Natural killer cell (primary cell): ENCODE data around the gene SYT2. TPM values are rescaled to one million over a fixed set of nuclear protein-coding genes. Genes with fewer than 3 reads are reported as not detected.
A peak's percentile ranks its signal among the peaks of the same experiment; 100 is the strongest.
"Not testable (repeated sequence)": the region's sequence is repeated elsewhere in the genome, so short reads cannot be mapped to it uniquely, and the experiment has no call there.

Experiments used
- ATAC-seq, 3 donors: fragments of 150-1000 bp in 2 of 3; fragments of 200-7000 bp in 1 of 3; cut with Tn5 transposase; 1 replicate in 1 of 3; 2 replicates in 2 of 3; pipeline ENCODE4 v1.10.0; 2021; ENCODE audit warnings: mild to moderate bottlenecking in 2 of 3, moderate library complexity in 2 of 3
- DNase-seq, 2 donors: peaks; one replicate each; pipeline versions ENCODE4 v3.0.0 to v3.0.0-alpha.2; 2013 to 2021; ENCODE audit warnings: mixed read lengths in 1 of 2
- H3K27ac ChIP-seq: one replicate; pipeline ENCODE4 v1.5.1; 2013; ENCODE audit warnings: mild to moderate bottlenecking, low read length
- H3K27me3 ChIP-seq: one replicate; pipeline ENCODE4 v1.6.1; 2013; ENCODE audit warnings: low read length; ENCODE audit not compliant: control insufficient read depth, insufficient read depth
- H3K36me3 ChIP-seq: one replicate; pipeline ENCODE4 v1.6.1; 2013; ENCODE audit warnings: low read length; ENCODE audit not compliant: control insufficient read depth, insufficient read depth
- H3K4me1 ChIP-seq: one replicate; pipeline ENCODE4 v1.6.1; 2013; ENCODE audit warnings: low read length; ENCODE audit not compliant: control insufficient read depth, insufficient read depth
- H3K4me3 ChIP-seq: one replicate; pipeline ENCODE4 v1.5.1; 2013; ENCODE audit warnings: low read length
- H3K9me3 ChIP-seq: one replicate; pipeline ENCODE4 v1.6.1; 2013; ENCODE audit warnings: low read length; ENCODE audit not compliant: control insufficient read depth, insufficient read depth
- H3K27ac Mint-ChIP-seq, 2 donors: one replicate each; pipeline ENCODE4 v1.8.0; 2022; ENCODE audit warnings: mild to moderate bottlenecking in 2 of 2, mixed read lengths in 2 of 2, moderate library complexity in 1 of 2
- H3K27me3 Mint-ChIP-seq, 2 donors: one replicate each; pipeline ENCODE4 v1.8.0; 2022; ENCODE audit warnings: low read depth in 2 of 2, mixed read lengths in 2 of 2
- H3K36me3 Mint-ChIP-seq: one replicate; pipeline ENCODE4 v1.8.0; 2022; ENCODE audit warnings: mixed read lengths
- H3K4me1 Mint-ChIP-seq, 2 donors: one replicate each; pipeline ENCODE4 v1.8.0; 2022; ENCODE audit warnings: mixed read lengths in 2 of 2
- H3K4me3 Mint-ChIP-seq: one replicate; pipeline ENCODE4 v1.8.0; 2022; ENCODE audit warnings: mild to moderate bottlenecking, moderate library complexity, mixed read lengths
- H3K9me3 Mint-ChIP-seq, 2 donors: one replicate each; pipeline ENCODE4 v1.8.0; 2022; ENCODE audit warnings: mixed read lengths in 2 of 2
- CTCF ChIP-seq: fragments of 200-600 bp; IDR thresholded peaks from one replicate; pipeline ENCODE4 v1.8.0; 2022; ENCODE audit warnings: antibody characterized with exemption
- WGBS: methylation state at CpG from one replicate; pipeline ENCODE4 v1.1.7; 2013; ENCODE audit warnings: missing lambda C conversion rate; ENCODE audit not compliant: insufficient coverage; 5-methylcytosine and 5-hydroxymethylcytosine counted together
- intact Hi-C: fragments of 100-400 bp; cut with micrococcal nuclease; formaldehyde crosslinking; loops from one replicate; pipeline ENCODE4 v1.14.2; 2022
- total RNA-seq, 4 donors: library from RNA; stranded (reverse); fragments of 120-200 nt in 1 of 4; gene quantifications; one replicate each; pipeline versions ENCODE4 v1.2.3 to v1.2.4, GENCODE V29; 2013 to 2022

Gene SYT2
- total RNA-seq, 3 donors from 2014 or later (not counting 1 experiment from before 2014, with no cell fraction given): not detected

DNA sequence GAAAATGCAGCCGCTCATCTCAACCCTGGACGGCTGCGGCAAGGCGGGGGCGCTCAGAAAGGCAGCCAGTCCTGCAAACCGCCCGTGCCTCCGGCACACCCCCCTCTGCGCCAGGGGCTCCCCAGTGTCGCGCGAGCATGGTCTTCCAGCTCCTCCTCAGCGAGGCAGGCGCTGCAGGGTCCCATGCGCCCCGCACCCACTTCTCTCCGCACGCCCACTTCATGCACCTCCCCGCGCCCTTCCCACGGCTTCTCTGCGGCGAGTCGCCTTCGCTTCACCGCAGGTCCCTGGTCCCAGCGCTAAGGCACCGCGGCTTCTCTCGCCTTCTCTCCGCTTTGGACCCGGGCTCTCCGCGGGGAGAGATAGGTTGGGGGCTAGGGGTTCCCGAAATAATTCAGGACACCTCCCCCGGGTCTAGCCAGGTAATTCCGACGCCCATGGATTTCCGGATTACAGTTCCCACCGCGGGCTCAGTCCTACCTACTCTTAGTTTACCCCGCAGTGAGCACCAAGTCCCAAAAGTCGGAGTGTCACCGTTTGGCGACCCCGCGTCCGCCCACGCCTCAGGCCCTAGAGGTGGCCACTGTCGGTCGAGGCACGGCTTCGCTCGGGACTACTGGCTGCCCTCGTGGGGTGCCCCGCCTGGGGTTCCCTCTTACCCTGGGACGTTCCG, 67.5 kb downstream of the SYT2 start:
- Mint-ChIP-seq H3K4me3 (peak overlapping the region; percentile 74), H3K27me3 (peaks cover 66 to 68% of the 10 kb centered on the region in 2 donors), H3K4me1 (peaks cover 11 to 51% of the 10 kb centered on the region in 2 donors), H3K9me3 (no peaks in the 10 kb centered on the region), H3K36me3 (no peaks in the 10 kb centered on the region), H3K27ac (no peak overlapping the region)
- 1% methylated on average over 54 of the region's 58 CpGs for WGBS
- TF ChIP-seq CTCF: no peak
- H3K9me3 ChIP-seq: no peaks in the 10 kb centered on the region
- H3K27ac ChIP-seq: no peak overlapping the region
- no peaks in the 10 kb centered on the region for H3K36me3 ChIP-seq
- DNase-seq (peak in 1 of 2 donors; percentile 24), ATAC-seq (peak in 2 of 3 donors; percentile 36 to 52)
- intact Hi-C loops: no loop called here
- H3K27me3 ChIP-seq: peaks cover 45% of the 10 kb centered on the region
- peaks cover 30% of the 10 kb centered on the region for H3K4me1 ChIP-seq
- peak overlapping the region; percentile 23 for H3K4me3 ChIP-seq

DNA sequence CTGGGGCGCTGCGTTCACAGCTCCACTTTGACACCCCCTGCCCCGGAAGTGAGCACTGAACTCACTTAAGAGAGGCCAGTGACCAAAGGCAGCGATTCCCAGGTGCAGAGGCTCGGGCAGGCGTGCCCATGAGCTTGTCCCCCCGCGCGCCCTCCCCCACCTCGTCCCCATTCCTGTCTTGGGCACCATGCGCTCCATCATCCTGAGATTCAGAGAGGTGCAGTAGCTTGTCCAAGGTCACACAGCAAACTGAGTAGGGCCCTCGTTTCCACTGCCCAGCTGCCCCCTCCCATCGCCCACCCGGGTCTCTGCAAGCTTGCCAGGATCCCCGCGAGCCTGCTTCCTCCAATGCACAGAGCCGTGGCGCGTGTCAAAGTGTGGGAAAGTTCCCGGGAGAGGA, 68.0 kb downstream of the SYT2 start:
- Mint-ChIP-seq H3K4me1 (peaks cover 11 to 51% of the 10 kb centered on the region in 2 donors), H3K4me3 (no peak overlapping the region), H3K27ac (no peak overlapping the region), H3K36me3 (no peaks in the 10 kb centered on the region), H3K27me3 (peaks cover 68 to 69% of the 10 kb centered on the region in 2 donors), H3K9me3 (no peaks in the 10 kb centered on the region)
- no peak for TF ChIP-seq CTCF
- Histone ChIP-seq H3K27ac (no peak overlapping the region), H3K4me1 (peaks cover 30% of the 10 kb centered on the region), H3K27me3 (peaks cover 45% of the 10 kb centered on the region), H3K9me3 (no peaks in the 10 kb centered on the region), H3K4me3 (no peak overlapping the region), H3K36me3 (no peaks in the 10 kb centered on the region)
- ATAC-seq (no peak), DNase-seq (no peak)
- intact Hi-C loops: no loop called here
- WGBS: 28% methylated on average over 20 of the region's 20 CpGs

- Mint-ChIP-seq H3K4me1 (peaks cover 11 to 42% of the 10 kb centered on the region in 2 donors), H3K4me3 (no peak overlapping the region), H3K36me3 (no peaks in the 10 kb centered on the region), H3K27ac (no peak overlapping the region), H3K27me3 (peaks cover 52 to 54% of the 10 kb centered on the region in 2 donors), H3K9me3 (no peaks in the 10 kb centered on the region)
- 82% methylated on average over 9 of the region's 9 CpGs for WGBS
- H3K36me3 ChIP-seq: no peaks in the 10 kb centered on the region
- H3K9me3 ChIP-seq: no peaks in the 10 kb centered on the region
- no peak overlapping the region for H3K27ac ChIP-seq
- intact Hi-C loops: no loop called here
- H3K4me3 ChIP-seq: no peak overlapping the region
- DNase-seq (no peak), ATAC-seq (no peak)
- H3K4me1 ChIP-seq: peaks cover 28% of the 10 kb centered on the region
- no peak for TF ChIP-seq CTCF
- H3K27me3 ChIP-seq: peaks cover 45% of the 10 kb centered on the region
Observed at GRCh38 chr1:202639500-202639899, 70.8 kb downstream of the SYT2 start.

DNA sequence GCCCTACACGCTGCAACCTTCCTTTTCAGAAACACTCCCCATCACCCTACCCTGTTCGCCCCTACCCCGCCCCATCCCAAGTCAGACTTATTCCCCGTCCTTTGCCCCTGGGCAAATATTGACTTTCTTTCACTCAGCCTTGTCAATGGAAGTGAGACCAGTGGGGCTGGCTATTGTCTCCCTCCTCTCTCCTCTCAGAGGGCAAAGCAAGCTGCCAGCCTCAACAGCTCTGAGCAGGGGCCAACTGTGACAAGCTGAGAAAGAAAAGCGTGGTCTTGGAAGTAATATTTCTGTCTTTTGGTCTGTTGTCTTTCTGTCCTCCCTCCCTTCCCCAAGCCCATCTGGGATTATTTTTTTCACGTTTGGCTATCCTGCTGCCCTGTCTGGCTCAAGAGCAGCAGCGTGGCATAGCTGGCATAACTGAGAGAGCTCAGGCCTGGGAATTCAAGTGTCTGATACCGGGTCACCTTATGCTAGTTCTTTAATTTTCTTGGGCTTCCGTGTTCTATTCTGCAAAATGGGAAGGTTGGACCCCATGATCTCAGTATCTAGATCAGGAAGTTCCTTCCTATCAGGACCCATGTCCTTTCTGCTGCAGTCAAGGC, 71.5 kb downstream of the SYT2 start:
- H3K9me3 ChIP-seq, H3K4me3 ChIP-seq, H3K27ac ChIP-seq, H3K27ac Mint-ChIP-seq, H3K36me3 Mint-ChIP-seq, DNase-seq, intact Hi-C loops, ATAC-seq, H3K36me3 ChIP-seq, H3K4me3 Mint-ChIP-seq, H3K9me3 Mint-ChIP-seq: not testable (repeated sequence)
- WGBS: 91% methylated on average over 9 of the region's 9 CpGs
- peaks cover 21% of the 10 kb centered on the region for H3K4me1 ChIP-seq
- H3K27me3 ChIP-seq: peaks cover 38% of the 10 kb centered on the region
- Mint-ChIP-seq H3K4me1 (peaks cover 11 to 35% of the 10 kb centered on the region in 2 donors), H3K27me3 (peaks cover 48 to 54% of the 10 kb centered on the region in 2 donors)
